ENCODE data around the gene PRICKLE2. TPM values are rescaled to one million over a fixed set of nuclear protein-coding genes. Genes with fewer than 3 reads are reported as not detected.

PRICKLE2 gene
- total RNA-seq, 4 donors from 2014 or later, result 71.8 to 99.9 (median 84.4) TPM

DNA sequence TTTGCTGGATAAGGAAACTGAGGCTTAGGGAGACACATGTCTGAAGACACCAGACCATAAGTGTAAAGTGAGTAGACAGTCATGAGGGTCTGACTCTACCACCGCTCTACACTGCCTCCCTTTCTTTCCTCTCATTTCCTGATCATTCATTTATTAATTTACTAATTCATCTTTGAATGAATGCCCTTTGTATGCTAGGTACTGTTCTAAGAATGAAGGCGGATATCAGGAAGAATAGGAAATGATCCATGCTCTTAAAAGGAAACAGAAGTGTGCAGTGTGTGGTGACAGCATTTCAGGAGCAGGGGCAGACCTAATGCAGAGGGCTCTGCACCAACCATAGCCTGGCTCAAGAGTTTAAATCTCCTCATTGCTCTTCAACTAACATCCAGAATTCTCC, 170.2 kb downstream of the PRICKLE2 start:
- intact Hi-C loops (cut with DNase I), result no loop called here
- Histone ChIP-seq H3K27me3 (no peaks in the 10 kb centered on the region), H3K9me3 (no peaks in the 10 kb centered on the region), H3K4me3 (no peak overlapping the region), H3K27ac (replicated peaks in 1 of 4) (no peak overlapping the region), H3K36me3 (no peaks in the 10 kb centered on the region), H3K4me1 (peaks cover 0 to 11% (median 7%) of the 10 kb centered on the region in 4 donors)
- WGBS, result 76% methylated on average over 2 of the region's 2 CpGs
- TF ChIP-seq, protein P1, sequence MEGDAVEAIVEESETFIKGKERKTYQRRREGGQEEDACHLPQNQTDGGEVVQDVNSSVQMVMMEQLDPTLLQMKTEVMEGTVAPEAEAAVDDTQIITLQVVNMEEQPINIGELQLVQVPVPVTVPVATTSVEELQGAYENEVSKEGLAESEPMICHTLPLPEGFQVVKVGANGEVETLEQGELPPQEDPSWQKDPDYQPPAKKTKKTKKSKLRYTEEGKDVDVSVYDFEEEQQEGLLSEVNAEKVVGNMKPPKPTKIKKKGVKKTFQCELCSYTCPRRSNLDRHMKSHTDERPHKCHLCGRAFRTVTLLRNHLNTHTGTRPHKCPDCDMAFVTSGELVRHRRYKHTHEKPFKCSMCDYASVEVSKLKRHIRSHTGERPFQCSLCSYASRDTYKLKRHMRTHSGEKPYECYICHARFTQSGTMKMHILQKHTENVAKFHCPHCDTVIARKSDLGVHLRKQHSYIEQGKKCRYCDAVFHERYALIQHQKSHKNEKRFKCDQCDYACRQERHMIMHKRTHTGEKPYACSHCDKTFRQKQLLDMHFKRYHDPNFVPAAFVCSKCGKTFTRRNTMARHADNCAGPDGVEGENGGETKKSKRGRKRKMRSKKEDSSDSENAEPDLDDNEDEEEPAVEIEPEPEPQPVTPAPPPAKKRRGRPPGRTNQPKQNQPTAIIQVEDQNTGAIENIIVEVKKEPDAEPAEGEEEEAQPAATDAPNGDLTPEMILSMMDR (IDR thresholded peaks at IDR 0.05), result no peak
- TF ChIP-seq EP300 (IDR thresholded peaks at IDR 0.05), result no peak
- TF ChIP-seq POLR2AphosphoS5 (IDR thresholded peaks at IDR 0.05), result no peak
- TF ChIP-seq POLR2A (IDR thresholded peaks at IDR 0.05; ENCODE audit: low read depth), result no peak
- no peak for DNase-seq (ENCODE audit: extremely low spot score)

DNA sequence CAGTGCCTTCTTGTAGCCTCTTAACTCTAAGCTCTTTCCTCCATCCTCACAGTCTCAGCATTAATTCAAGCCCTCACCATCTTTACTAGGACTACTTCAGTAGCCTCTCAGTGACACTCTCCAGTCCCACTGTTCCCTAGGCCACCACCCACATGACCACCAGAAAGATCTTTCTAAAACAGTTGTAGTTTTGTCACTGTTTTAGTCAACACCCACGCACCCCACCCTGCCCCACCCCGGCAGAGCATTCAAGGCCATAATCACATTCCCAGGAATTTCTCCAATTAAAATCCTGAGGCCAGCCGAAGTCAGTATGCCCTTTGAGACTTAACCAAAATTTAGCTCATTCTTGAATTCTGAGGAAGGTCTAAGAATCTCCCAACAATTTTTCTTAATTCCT, 170.8 kb downstream of the PRICKLE2 start:
- no peak for DNase-seq (ENCODE audit: extremely low spot score)
- Histone ChIP-seq H3K4me3 (no peak overlapping the region), H3K9me3 (no peaks in the 10 kb centered on the region), H3K4me1 (peaks cover 0 to 11% (median 7%) of the 10 kb centered on the region in 4 donors), H3K36me3 (no peaks in the 10 kb centered on the region), H3K27me3 (no peaks in the 10 kb centered on the region), H3K27ac (replicated peaks in 1 of 4) (no peak overlapping the region)
- TF ChIP-seq POLR2A (IDR thresholded peaks at IDR 0.05; ENCODE audit: low read depth) (no peak), POLR2AphosphoS5 (IDR thresholded peaks at IDR 0.05) (no peak), EP300 (IDR thresholded peaks at IDR 0.05) (no peak)
- TF ChIP-seq, protein P1 (IDR thresholded peaks at IDR 0.05), result no peak
- WGBS, result 91% methylated on average over 3 of the region's 3 CpGs
- intact Hi-C loops (cut with DNase I), result no loop called here

DNA sequence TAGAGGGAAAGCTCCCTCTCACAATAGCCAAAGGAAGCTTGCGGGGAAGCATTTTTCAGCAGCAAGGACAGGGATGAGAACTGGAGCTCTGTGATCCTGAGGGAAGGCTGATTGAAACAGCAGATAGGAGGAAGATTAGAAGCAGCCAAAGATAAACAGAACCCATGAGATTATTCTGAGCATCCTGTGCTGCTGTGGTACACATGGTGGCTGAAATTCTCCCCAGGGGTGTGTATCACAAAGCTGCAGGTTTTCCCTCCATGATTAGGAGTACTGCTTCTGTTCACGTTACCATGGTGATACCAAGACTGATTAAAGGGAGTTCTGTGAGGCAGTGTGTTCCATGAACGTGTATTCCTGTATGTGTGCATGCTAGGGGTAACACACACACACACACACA, 171.7 kb downstream of the PRICKLE2 start:
- Histone ChIP-seq H3K4me1 (peaks cover 0 to 6% (median 3%) of the 10 kb centered on the region in 4 donors), H3K36me3 (no peaks in the 10 kb centered on the region), H3K4me3 (no peak overlapping the region), H3K27me3 (no peaks in the 10 kb centered on the region), H3K9me3 (no peaks in the 10 kb centered on the region), H3K27ac (replicated peaks in 1 of 4) (no peak overlapping the region)
- TF ChIP-seq EP300 (IDR thresholded peaks at IDR 0.05) (no peak), POLR2A (IDR thresholded peaks at IDR 0.05; ENCODE audit: low read depth) (no peak), POLR2AphosphoS5 (IDR thresholded peaks at IDR 0.05) (no peak)
- TF ChIP-seq, protein P1 (IDR thresholded peaks at IDR 0.05), result no peak
- intact Hi-C loops (cut with DNase I), result no loop called here
- WGBS, result 81% methylated on average over 3 of the region's 3 CpGs
- no peak for DNase-seq (ENCODE audit: extremely low spot score)

DNA sequence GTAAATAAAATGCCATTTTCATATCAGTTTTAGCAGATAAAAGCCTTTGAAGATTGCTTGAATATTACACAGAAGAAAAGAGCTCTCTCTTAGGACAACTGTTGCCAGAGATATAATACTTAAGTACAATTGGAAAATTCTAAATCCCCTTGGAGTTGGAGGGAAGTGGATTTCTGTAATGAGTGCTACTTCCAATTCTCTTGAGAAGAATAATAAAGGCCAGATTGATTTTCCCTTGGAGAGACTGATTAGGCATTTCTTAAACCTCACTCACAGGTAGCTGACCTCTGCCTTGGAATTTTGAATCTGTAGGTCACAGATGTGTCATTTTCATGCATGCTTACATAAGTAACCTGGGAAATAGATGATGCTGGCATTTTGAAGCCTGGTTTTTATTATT, 172.1 kb downstream of the PRICKLE2 start:
- no peaks in the 10 kb centered on the region for H3K36me3 ChIP-seq
- H3K27ac ChIP-seq (replicated peaks in 1 of 4), result no peak overlapping the region
- H3K27me3 ChIP-seq, result no peaks in the 10 kb centered on the region
- no peaks in the 10 kb centered on the region for H3K9me3 ChIP-seq
- H3K4me1 ChIP-seq, result peaks cover 0 to 3% (median under 1%) of the 10 kb centered on the region in 4 donors
- no peak overlapping the region for H3K4me3 ChIP-seq
- TF ChIP-seq POLR2AphosphoS5 (IDR thresholded peaks at IDR 0.05), result no peak
- no peak for TF ChIP-seq EP300 (IDR thresholded peaks at IDR 0.05)
- TF ChIP-seq POLR2A (IDR thresholded peaks at IDR 0.05; ENCODE audit: low read depth), result no peak
- TF ChIP-seq, protein P1 (IDR thresholded peaks at IDR 0.05), result no peak
- intact Hi-C loops (cut with DNase I), result no loop called here
- no peak for DNase-seq (ENCODE audit: extremely low spot score)

DNA sequence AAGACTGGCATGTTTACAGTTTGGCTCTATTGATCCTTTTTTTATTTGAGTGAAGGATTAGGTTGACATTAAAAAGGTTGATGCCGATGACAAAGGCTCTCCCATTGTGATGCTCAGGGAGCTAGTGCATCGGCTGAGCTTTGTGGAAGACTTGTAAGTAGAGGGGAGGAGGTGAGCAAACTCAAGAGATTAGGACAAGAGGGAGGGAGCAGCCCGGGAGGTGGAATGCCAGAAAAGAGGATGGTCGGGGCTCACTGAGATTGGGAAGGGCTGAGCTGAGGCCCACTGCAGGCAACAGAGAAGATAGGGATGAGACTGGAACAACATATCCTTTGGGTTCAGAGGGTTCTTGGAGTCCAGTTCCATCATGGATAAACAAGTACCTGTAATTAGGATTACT, 175.4 kb downstream of the PRICKLE2 start:
- no peak overlapping the region for H3K27ac ChIP-seq (replicated peaks in 1 of 4)
- H3K9me3 ChIP-seq, result no peaks in the 10 kb centered on the region
- TF ChIP-seq, protein P1 (IDR thresholded peaks at IDR 0.05), result no peak
- TF ChIP-seq EP300 (IDR thresholded peaks at IDR 0.05) (no peak), POLR2AphosphoS5 (IDR thresholded peaks at IDR 0.05) (no peak), POLR2A (IDR thresholded peaks at IDR 0.05; ENCODE audit: low read depth) (no peak)
- intact Hi-C loops (cut with DNase I), result no loop called here
- DNase-seq (ENCODE audit: extremely low spot score), result no peak
- no peak overlapping the region for H3K4me3 ChIP-seq
- H3K4me1 ChIP-seq, result peaks cover 0 to 3% (median 0%) of the 10 kb centered on the region in 4 donors
- no peaks in the 10 kb centered on the region for H3K27me3 ChIP-seq
- H3K36me3 ChIP-seq, result no peaks in the 10 kb centered on the region
- 80% methylated on average over 4 of the region's 4 CpGs for WGBS

Data from esophagus muscularis mucosa (tissue), 4 donors.